Left renal pelvis (tissue), 4 donors: Measurements from ENCODE around the gene CBX4. TPM values are rescaled to one million over a fixed set of nuclear protein-coding genes. Genes with fewer than 3 reads are reported as not detected.

Experiments
- DNase-seq, 4 donors: peaks; one replicate each; pipeline ENCODE4 v3.0.0-alpha.2; 2013; ENCODE audit warnings: low read depth in 4 of 4, low spot score in 3 of 4
- polyA plus RNA-seq, 4 donors: library from polyadenylated mRNA; unstranded; fragments of 120-200 nt; gene quantifications; one replicate each; pipeline ENCODE4 v1.2.1, GENCODE V29; 2013; ENCODE audit not compliant: insufficient read length in 4 of 4

CBX4 gene
- polyA plus RNA-seq, 4 donors, result 10.1 to 16.9 (median 13.4) TPM

- DNase-seq, result no peak
Measured at GRCh38 chr17:79791735-79792161, 47.5 kb downstream of the CBX4 start.

GRCh38 chr17:79790805-79791734 is 48.2 kb downstream of the CBX4 start:
- DNase-seq, result no peak

GRCh38 chr17:79789943-79790804 is 49.1 kb downstream of the CBX4 start:
- DNase-seq, result no peak

- DNase-seq, result no peak
Measured at GRCh38 chr17:79788989-79789942, 50.0 kb downstream of the CBX4 start.

- no peak for DNase-seq
Measured at GRCh38 chr17:79788455-79788854, 50.8 kb downstream of the CBX4 start.

- no peak for DNase-seq
Measured at GRCh38 chr17:79786930-79787643, 52.2 kb downstream of the CBX4 start.

GRCh38 chr17:79785900-79786810 is 53.1 kb downstream of the CBX4 start:
- DNase-seq, result no peak

- no peak for DNase-seq
Measured at GRCh38 chr17:79785017-79785899, 54.0 kb downstream of the CBX4 start.

- no peak for DNase-seq
Measured at GRCh38 chr17:79784353-79785016, 54.8 kb downstream of the CBX4 start.

GRCh38 chr17:79783891-79784290 is 55.3 kb downstream of the CBX4 start:
- DNase-seq, result no peak

Other genes with a start within 250 kb of the CBX4 start
- 1 to 10 TPM in 1 of 4 donors, under 1 TPM in 3; 0.82 to 2.4 (median 0.91) TPM for gene RBFOX3, start 228.4 kb downstream of the CBX4 start, polyA plus RNA-seq
- 1 to 10 TPM in 3 of 4 donors, under 1 TPM in 1; 0.07 to 6.8 (median 3.1) TPM for gene ENPP7, start 108.5 kb downstream of the CBX4 start, polyA plus RNA-seq
- gene CBX2, start 61.3 kb downstream of the CBX4 start, polyA plus RNA-seq, result 10 to 100 TPM; 20.9 to 33.3 (median 23.1) TPM
- 10 to 100 TPM in 3 of 4 donors, 1 to 10 TPM in 1; 9.2 to 18.9 (median 12.5) TPM for gene CBX8, start 42.4 kb downstream of the CBX4 start, polyA plus RNA-seq
- gene TBC1D16, start 196.4 kb upstream of the CBX4 start, polyA plus RNA-seq, result 10 to 100 TPM; 27.8 to 31.5 (median 30.4) TPM
- 10 to 100 TPM in 3 of 4 donors, 1 to 10 TPM in 1; 6.8 to 18.0 (median 14.3) TPM for gene CCDC40, start 197.2 kb upstream of the CBX4 start, polyA plus RNA-seq